ENCODE data around the gene ARSI. TPM values are rescaled to one million over a fixed set of nuclear protein-coding genes. Genes with fewer than 3 reads are reported as not detected.

ARSI gene
- total RNA-seq, 1 donor from 2014 or later, result not detected

DNA sequence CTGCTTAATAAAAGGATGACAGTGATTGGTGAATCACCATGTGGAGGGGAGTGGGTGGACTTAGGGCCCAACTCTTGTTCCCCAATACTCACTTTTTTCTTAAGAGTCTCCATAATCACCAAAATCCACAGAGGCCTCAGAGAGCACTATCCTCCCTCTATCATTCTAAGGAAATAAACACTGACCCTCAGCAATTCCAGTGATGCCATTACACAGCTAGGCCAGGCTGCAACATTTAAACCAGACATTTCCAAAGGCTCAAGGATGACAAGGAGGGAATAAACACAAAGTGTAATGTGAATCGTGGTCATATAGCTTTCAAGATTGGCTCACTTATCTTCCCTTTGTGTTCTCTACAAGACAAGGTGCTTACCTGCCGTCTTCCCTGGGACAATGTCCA lies 2.4 kb upstream of the ARSI start:
- H3K27me3 Mint-ChIP-seq, result peaks cover 56% of the 10 kb centered on the region
- peaks cover 5% of the 10 kb centered on the region for H3K4me1 Mint-ChIP-seq (ENCODE audit: low read depth)
- no peak for DNase-seq (ENCODE audit: low spot score, unreplicated experiment)
- H3K36me3 Mint-ChIP-seq (ENCODE audit: insufficient read depth), result no peaks in the 10 kb centered on the region
- TF ChIP-seq, protein P1, sequence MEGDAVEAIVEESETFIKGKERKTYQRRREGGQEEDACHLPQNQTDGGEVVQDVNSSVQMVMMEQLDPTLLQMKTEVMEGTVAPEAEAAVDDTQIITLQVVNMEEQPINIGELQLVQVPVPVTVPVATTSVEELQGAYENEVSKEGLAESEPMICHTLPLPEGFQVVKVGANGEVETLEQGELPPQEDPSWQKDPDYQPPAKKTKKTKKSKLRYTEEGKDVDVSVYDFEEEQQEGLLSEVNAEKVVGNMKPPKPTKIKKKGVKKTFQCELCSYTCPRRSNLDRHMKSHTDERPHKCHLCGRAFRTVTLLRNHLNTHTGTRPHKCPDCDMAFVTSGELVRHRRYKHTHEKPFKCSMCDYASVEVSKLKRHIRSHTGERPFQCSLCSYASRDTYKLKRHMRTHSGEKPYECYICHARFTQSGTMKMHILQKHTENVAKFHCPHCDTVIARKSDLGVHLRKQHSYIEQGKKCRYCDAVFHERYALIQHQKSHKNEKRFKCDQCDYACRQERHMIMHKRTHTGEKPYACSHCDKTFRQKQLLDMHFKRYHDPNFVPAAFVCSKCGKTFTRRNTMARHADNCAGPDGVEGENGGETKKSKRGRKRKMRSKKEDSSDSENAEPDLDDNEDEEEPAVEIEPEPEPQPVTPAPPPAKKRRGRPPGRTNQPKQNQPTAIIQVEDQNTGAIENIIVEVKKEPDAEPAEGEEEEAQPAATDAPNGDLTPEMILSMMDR (IDR thresholded peaks at IDR 0.05; ENCODE audit: unreplicated experiment), result no peak
- H3K4me3 Mint-ChIP-seq (ENCODE audit: low read depth), result no peak overlapping the region
- H3K9me3 Mint-ChIP-seq (ENCODE audit: low read depth), result no peaks in the 10 kb centered on the region
- H3K27ac Mint-ChIP-seq, result no peak overlapping the region

DNA sequence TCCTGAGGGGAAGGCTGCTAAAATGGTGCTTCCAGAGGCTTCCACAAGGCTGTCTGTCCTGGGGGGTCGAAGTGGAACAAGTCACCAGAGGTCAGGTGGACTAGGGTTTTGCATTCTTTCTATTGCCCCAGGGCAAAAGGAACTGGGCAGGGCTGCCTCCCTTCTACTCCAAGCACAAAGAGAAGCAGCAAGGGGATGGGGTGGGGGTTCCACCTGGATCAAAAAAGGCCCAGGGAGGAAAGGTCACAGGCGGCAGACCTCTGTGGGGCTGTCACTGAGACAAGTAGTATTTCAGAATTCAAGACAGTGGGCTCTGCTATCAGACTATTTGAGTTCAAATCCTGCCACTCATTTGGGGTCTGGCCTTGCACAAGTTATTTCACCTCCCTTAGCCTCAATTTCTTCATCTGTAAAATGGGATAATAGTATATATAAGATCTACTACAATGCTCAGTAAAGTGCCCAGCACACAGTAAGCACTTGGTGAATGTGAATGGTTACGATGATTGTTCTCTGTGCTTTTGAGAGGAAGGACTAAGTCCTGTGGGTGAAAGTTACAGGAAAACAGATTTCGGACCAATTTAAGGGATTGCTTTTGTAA lies 1.9 kb upstream of the ARSI start:
- no peak overlapping the region for H3K27ac Mint-ChIP-seq
- DNase-seq (ENCODE audit: low spot score, unreplicated experiment), result no peak
- peaks cover 5% of the 10 kb centered on the region for H3K4me1 Mint-ChIP-seq (ENCODE audit: low read depth)
- TF ChIP-seq, protein P1 (IDR thresholded peaks at IDR 0.05; ENCODE audit: unreplicated experiment), result no peak
- H3K9me3 Mint-ChIP-seq (ENCODE audit: low read depth), result no peaks in the 10 kb centered on the region
- no peaks in the 10 kb centered on the region for H3K36me3 Mint-ChIP-seq (ENCODE audit: insufficient read depth)
- peaks cover 61% of the 10 kb centered on the region for H3K27me3 Mint-ChIP-seq
- no peak overlapping the region for H3K4me3 Mint-ChIP-seq (ENCODE audit: low read depth)

GRCh38 chr5:150303660-150304386 lies 1.1 kb upstream of the ARSI start:
- H3K4me1 Mint-ChIP-seq (ENCODE audit: low read depth), result peaks cover 5% of the 10 kb centered on the region

DNA sequence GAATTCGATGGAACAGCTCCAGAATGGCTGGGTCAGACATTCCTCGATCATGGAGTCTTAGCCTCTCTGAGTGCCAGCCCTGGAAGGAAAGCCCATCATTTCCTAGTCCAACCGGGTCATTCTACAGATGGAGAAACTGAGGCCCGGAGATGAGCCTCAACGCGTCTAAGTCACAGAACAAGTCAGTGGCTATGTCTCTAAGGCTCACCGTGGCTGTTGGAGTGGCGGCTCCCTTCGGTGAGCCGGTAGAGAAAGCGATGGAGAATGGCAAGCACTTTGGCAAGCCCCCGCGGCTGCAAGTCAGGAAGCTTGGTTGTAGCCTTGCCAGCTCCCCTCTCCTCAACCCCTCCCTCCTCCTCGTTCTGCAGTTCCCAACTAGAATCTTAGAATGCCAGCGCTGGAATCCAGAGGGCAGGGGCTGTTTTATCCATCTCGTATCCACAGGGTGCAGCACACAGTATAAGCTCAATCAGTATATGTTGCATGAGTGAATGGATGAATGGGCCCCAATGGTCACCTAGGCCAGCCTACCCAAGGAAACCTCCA lies 438 bp upstream of the ARSI start:
- H3K9me3 Mint-ChIP-seq (ENCODE audit: low read depth), result no peaks in the 10 kb centered on the region
- H3K4me1 Mint-ChIP-seq (ENCODE audit: low read depth), result peaks cover 4% of the 10 kb centered on the region
- no peaks in the 10 kb centered on the region for H3K36me3 Mint-ChIP-seq (ENCODE audit: insufficient read depth)
- no peak overlapping the region for H3K4me3 Mint-ChIP-seq (ENCODE audit: low read depth)
- DNase-seq (ENCODE audit: low spot score, unreplicated experiment), result no peak
- TF ChIP-seq, protein P1 (IDR thresholded peaks at IDR 0.05; ENCODE audit: unreplicated experiment), result no peak
- H3K27me3 Mint-ChIP-seq, result peaks cover 71% of the 10 kb centered on the region
- H3K27ac Mint-ChIP-seq, result no peak overlapping the region

More at GRCh38 chr5:150303660-150304386, 1.1 kb upstream of the ARSI start:
- TF ChIP-seq, protein P1 (IDR thresholded peaks at IDR 0.05; ENCODE audit: unreplicated experiment), result no peak
- Mint-ChIP-seq H3K4me3 (ENCODE audit: low read depth) (no peak overlapping the region), H3K9me3 (ENCODE audit: low read depth) (no peaks in the 10 kb centered on the region), H3K27ac (no peak overlapping the region), H3K36me3 (ENCODE audit: insufficient read depth) (no peaks in the 10 kb centered on the region), H3K27me3 (peaks cover 67% of the 10 kb centered on the region)
- DNase-seq (ENCODE audit: low spot score, unreplicated experiment), result no peak

DNA sequence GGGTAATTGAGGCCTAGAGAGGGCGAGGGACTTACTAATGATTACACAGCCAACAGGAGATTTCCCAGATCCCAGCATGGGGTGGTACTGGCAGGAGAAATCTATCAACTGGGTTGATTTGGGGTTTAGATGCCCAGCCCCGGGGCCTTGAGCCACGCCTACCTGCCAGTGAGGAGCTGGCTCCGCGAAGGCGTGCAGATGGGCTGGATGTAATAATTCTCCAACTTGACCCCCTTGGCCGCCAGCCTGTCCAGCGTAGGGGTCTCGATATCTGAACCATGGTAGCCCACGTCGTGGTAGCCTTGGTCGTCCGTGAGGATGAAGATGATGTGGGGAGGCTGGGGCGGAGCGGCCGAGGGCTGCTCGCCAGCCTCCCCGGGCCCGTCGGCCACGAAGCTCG lies 804 bp downstream of the ARSI start:
- Mint-ChIP-seq H3K9me3 (ENCODE audit: low read depth) (no peaks in the 10 kb centered on the region), H3K27ac (no peak overlapping the region), H3K4me1 (ENCODE audit: low read depth) (no peaks in the 10 kb centered on the region), H3K36me3 (ENCODE audit: insufficient read depth) (no peaks in the 10 kb centered on the region), H3K4me3 (ENCODE audit: low read depth) (peak overlapping the region; percentile 29), H3K27me3 (peaks cover 67% of the 10 kb centered on the region)
- no peak for DNase-seq (ENCODE audit: low spot score, unreplicated experiment)
- TF ChIP-seq, protein P1 (IDR thresholded peaks at IDR 0.05; ENCODE audit: unreplicated experiment), result no peak

Data from progenitor cell of endocrine pancreas (in vitro differentiated cells).